Kasumi-1 (cell line): ENCODE measurements around the gene TENM4.

Experiments
- DNase-seq, 2 experiments: peaks; one replicate each; lab custom pipeline; 2025; lab: John Stamatoyannopoulos, UW

TENM4 gene

GRCh38 chr11:79342686-79343085, 98.1 kb downstream of the TENM4 start:
- no peak for DNase-seq

GRCh38 chr11:79342236-79342635, 98.6 kb downstream of the TENM4 start:
- DNase-seq: no peak

GRCh38 chr11:79340535-79340934, 100.3 kb downstream of the TENM4 start:
- no peak for DNase-seq

- no peak for DNase-seq
These were observed 103.9 kb downstream of the TENM4 start for GRCh38 chr11:79336797-79337517.

- DNase-seq: no peak
These were observed 105.1 kb downstream of the TENM4 start for GRCh38 chr11:79335681-79336080.

- DNase-seq: no peak
These were observed 107.5 kb downstream of the TENM4 start for GRCh38 chr11:79333355-79333754.

- no peak for DNase-seq
These were observed 108.8 kb downstream of the TENM4 start for GRCh38 chr11:79332017-79332416.

GRCh38 chr11:79331203-79331901, 109.5 kb downstream of the TENM4 start:
- DNase-seq: no peak

GRCh38 chr11:79330651-79331050, 110.2 kb downstream of the TENM4 start:
- no peak for DNase-seq

- DNase-seq: no peak
These were observed 111.3 kb downstream of the TENM4 start for GRCh38 chr11:79329561-79329960.

GRCh38 chr11:79328402-79328801, 112.4 kb downstream of the TENM4 start:
- DNase-seq: no peak

- no peak for DNase-seq
These were observed 115.0 kb downstream of the TENM4 start for GRCh38 chr11:79325851-79326250.

GRCh38 chr11:79321263-79321662, 119.6 kb downstream of the TENM4 start:
- DNase-seq: no peak

- DNase-seq: peak in 1 of 2 experiments; percentile 4
These were observed 125.7 kb downstream of the TENM4 start for GRCh38 chr11:79314906-79315689.

GRCh38 chr11:79313530-79313913, 127.3 kb downstream of the TENM4 start:
- DNase-seq: no peak

GRCh38 chr11:79312617-79313529, 128.0 kb downstream of the TENM4 start:
- no peak for DNase-seq

GRCh38 chr11:79311461-79311860, 129.4 kb downstream of the TENM4 start:
- no peak for DNase-seq

GRCh38 chr11:79309407-79309806, 131.4 kb downstream of the TENM4 start:
- no peak for DNase-seq

GRCh38 chr11:79308429-79308828, 132.4 kb downstream of the TENM4 start:
- DNase-seq: no peak

- DNase-seq: no peak
These were observed 136.1 kb downstream of the TENM4 start for GRCh38 chr11:79304599-79305212.

- no peak for DNase-seq
These were observed 144.7 kb downstream of the TENM4 start for GRCh38 chr11:79296141-79296540.
